Inflammatory macrophage treated with lipopolysaccharide for 4 hours (primary cell): ENCODE results near the gene EPB42.
"Not testable (repeated sequence)": the region's sequence is repeated elsewhere in the genome, so short reads cannot be mapped to it uniquely, and the experiment has no call there.

ENCODE experiments used
- DNase-seq: peaks from one replicate; pipeline ENCODE4 v3.0.0-alpha.2; 2020

The EPB42 gene

GRCh38 chr15:43211224-43211735 lies 9.5 kb downstream of the EPB42 start:
- DNase-seq, result no peak

DNA sequence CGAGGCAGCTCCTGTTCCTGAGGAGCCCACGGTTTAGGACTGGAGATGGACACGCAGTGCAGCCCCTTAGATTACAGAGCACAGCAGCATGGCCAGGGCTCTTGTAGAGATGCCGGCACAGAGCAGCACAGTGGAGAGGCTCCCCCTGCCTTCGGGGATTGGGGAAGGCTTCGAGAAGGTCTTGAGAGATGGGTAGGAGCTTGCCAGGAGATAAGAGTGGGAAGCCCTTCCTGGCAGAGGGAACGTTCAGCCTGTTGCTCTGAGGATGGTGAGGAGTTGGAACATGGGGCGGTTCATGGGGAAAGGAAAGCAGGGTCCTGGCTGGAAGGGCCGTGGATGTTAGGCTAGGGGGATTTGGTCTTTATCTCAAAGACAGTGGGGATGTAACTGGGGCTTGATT lies 10.0 kb downstream of the EPB42 start:
- no peak for DNase-seq

DNA sequence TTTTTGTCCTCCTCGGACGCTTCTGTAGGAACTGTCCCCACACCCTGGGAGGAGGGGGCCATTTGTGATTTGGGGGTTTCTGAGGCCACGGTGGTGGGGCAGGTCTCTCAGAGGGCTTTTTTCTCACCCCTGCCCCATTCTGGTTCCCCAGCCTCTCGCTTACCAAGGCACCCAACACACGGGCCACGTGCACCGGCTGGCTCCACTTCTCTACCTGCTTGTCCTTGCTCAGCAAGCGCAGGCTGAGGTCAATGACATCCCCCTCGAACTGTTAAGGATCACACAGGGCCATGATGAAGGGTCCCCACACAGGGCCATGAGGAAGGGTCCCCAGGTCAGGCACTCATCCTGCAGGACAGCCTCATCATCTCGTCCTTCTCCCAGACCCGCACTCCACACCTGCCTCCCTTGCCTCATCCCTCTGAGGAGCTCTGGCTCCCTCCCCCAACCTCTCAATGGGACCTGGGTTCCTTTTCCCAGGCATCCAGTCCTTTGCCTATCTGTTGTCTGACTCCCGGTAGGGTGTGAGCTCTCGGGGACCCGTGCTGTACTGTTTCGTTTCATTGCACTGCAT lies 10.6 kb downstream of the EPB42 start:
- no peak for DNase-seq

DNA sequence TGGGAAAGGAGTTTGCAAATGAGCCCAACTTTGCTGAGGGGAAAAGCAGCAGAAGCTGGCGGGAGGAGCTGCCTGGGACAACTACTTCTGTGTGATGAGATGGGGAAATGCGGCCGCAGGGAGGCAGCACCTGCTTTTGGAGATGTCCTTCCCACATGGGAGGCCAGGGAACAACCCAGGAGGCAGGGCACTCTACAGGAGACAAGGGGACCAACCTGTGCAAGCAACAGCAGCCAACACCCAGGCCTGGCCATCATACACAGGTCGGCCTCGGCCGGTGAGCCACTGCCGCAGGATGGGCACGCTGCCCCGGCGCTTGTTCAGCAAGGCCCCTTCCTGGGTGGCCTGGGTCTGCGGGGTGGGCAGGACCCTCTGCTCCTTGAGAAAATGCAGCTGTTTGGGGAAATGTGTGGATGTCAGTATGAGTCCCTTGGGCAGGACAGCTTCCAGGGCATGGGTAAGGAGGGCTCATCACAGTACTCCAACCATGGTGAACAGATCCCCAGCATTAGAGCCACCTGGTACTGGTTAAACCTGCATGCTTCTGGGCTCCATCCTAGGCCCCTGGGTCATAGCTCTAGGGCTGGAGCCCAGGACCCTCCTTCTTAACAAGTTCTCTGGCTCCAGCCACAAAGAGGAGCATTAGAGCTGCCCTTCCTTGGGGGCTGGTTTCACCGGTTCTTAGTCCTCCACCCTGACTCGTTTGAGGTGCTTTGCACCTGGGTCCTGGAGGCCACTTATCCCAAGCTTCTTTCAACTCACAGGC lies 11.6 kb downstream of the EPB42 start:
- no peak for DNase-seq

DNA sequence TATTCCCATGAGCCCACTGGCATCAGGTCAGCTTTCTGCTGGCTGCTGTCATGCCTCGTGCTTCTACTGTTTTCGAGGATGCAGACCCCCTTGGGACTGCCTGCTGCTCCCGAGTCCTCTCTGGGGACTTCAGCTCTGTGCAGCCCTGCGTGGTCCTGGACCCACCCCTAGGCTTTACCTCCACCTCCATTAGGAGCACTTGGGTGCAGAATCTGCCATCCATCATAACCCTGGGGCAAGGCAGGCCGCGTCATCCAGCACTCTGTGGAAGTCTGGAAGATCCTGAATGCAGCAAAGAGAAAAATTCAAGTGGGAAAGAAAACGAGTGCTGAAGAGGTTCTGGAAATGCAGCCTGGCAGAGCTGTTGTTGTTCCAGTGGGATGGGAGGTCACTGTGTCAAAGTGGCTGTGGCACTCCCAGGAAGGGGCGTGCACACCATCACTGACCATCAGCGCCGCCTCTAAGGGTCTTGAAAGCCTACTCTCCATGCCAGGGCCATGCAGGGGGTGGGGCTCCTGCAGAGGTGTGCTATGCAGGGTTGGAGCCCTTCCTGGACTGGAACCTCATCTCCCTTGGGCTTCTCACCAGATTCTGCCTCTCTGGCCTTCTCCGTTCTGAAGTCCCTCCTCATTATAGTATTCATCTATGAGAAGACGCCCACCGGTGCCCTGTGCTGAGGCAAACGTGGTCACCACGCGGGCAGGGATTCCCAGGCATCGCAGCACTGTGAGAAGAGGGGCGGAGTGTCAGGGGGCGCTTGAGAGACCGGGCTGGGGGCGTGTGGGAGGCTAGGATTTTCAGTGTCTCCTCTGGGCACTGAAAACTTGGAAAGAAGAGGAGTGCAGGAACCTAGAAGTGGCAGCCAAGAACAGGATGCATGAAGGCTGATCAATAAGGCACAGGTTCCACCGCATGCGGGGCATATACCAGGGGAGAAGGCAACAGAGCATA lies 12.5 kb downstream of the EPB42 start:
- no peak for DNase-seq

DNA sequence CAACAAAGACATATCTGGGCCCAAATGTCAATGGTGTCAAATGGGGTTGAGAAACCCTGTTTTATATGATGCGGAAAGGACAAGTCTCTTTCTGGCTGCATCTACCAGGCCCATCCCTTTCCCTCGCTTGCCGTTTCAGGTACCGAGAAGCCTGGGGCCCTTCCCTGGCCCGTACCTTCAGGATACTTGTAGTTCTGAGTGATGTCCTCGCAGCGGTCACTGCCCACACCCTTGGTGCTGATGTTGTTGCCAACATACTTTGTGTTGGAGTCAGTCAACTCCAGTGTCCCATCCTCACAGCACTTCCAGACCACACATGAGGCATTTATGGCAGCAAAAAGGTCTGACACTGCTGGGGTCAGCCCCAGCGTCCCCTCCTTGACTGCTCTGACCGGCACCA lies 13.8 kb downstream of the EPB42 start:
- no peak for DNase-seq

GRCh38 chr15:43206054-43206453 lies 14.8 kb downstream of the EPB42 start:
- no peak for DNase-seq

DNA sequence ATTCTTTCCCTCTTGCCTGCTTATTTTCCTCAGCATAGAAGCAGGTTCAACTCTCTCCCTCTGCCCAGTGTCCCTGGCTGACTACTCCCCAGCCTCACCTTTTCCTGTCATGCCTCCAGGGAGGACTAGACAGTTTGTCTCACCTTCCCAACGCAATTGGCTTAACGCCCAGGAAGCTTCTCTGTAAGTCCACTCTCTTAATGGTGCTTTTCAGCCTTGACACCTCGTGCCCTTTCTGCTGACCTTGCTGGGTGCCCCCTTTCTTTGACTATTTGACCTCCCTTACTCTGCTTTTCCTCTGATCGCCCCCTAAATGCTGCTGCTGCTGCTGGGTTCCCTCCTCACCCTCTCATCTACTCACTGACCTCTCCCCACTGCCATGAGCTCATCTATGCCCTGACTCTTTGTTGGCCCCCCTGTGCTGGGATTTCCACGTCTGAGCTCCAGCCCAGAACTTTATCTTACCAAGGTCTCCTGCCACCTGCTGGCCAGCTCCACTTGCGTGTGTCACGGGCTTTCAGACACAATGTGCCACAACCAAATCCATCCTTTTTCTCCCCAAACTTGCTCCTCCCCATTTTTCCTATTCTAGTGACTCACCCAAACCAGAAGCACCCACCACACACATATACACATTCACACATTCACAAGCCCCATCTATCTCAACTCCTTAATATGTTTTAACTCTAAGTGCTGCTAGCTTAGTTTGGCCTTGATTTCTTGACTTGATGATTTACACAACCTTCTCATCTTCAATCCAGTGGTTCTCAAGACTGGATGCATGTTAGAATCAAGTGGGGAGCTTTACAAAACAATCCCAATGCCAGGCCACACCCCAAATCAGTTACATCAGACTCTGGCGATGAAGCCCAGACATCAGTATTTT lies 16.6 kb downstream of the EPB42 start:
- DNase-seq, result peak; percentile 29

DNA sequence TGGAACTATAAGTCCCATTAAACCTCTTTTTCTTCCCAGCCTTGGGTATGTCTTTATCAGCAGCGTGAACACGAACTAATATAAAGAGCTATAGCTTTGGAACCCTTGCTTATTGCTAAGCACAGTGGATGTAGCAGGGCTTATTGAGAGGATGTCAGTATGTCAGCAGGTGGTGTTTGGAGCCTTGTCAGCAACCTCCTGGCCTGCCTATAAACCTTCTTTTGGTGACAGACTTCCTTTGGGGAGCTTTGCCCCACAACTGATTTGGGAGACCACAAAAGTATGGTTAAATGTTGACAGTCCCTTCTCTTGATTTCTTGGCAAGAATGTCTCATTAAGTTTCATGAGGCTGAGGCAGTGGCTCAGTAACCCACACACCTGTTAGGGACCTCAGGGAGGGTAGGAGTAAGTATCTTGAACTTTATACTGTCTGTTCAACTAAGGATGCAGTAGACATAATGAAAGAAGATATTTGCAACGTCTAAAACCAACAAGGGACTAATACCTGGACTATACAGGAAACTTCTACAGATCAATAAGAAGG lies 20.8 kb downstream of the EPB42 start:
- no peak for DNase-seq

DNA sequence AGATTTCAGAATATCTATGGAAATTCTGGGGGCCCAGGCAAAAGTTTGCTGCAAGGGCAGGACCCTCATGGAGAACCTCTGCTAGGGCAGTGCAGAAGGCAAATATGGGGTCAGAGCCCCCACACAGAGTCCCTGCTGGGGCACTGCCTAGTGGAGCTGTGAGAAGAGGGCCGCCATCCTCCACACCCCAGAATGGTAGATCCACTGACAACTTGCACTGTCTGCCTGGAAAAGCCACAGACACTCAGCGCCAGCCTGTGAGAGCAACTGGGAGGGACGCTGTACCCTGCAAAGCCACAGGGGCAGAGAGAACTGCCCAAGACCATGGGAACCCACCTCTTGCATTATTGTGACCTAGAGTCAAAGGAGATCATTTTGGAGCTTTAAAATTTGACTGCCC lies 21.8 kb downstream of the EPB42 start:
- DNase-seq, result no peak

DNA sequence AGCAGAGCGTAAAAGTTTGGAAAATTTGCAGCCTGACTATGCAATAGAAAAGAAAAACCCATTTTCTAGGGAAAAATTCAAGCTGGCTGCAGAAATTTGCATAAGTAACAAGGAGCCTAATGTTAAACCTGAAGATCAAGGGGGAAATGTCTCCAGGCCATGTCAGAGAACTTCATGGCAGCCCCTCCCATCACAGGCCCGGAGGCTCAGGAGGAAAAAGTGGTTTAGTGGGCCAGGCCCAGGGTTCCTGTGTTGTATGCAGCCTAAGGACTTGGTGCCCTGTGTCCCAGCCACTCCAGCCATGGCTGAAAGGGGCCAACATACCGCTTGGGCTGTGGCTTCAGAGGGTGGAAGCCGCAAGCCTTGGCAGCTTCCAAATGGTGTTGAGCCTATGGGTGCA lies 22.3 kb downstream of the EPB42 start:
- DNase-seq, result not testable (repeated sequence)

GRCh38 chr15:43197773-43198172 lies 23.0 kb downstream of the EPB42 start:
- DNase-seq, result not testable (repeated sequence)

- DNase-seq, result no peak
Measured at GRCh38 chr15:43196760-43197548, 23.9 kb downstream of the EPB42 start.

GRCh38 chr15:43194795-43195194 lies 26.0 kb downstream of the EPB42 start:
- no peak for DNase-seq

- DNase-seq, result no peak
Measured at GRCh38 chr15:43193710-43194109, 27.1 kb downstream of the EPB42 start.

GRCh38 chr15:43190178-43190577 lies 30.6 kb downstream of the EPB42 start:
- DNase-seq, result no peak

DNA sequence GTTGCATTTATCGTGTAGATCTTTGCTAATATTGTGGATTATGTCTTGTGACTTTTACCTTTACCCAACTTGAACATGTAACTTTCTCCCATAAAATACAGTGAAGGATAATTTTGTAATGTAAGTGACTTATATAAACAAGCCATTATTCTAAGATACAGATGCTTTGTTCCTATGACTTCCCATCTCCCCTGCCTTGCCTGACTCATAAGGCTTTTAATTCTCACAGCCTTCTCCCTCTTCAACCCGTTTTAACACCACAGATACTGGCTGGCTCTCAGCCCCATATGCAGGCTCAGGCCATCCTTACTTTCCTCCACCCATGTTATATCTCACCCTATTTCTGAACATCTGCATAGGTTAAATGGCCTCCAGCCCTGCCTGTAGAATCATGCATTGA lies 31.5 kb downstream of the EPB42 start:
- no peak for DNase-seq

DNA sequence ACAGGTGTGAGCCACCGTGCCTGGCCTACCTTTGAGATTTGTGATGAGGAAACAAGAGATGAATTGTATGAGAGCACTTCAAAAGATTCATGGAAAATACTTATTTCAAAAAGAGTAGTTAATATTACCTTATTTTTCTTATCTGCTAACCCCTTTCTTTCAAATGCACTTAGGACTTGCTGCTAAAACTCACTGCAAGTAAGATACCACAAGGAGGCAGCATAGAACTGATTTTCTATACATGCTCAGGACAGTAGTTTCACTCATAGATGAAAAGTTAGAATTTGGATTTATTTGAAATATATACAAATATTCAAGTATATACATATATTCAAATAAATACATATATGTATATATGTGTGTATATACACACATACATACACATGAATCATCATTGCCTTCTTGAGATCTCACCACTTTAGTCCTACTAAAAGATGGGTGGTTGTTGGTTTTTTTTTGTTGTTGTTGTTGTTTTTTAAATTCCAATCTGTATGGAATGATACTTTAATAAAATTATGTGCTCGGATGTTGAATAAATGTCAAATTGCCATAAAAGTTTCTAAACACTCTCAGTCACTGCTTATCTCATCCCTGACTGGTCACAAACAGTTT lies 33.2 kb downstream of the EPB42 start:
- DNase-seq, result peak; percentile 63

- DNase-seq, result peak; percentile 18
Measured at GRCh38 chr15:43186003-43186353, 34.8 kb downstream of the EPB42 start.

DNA sequence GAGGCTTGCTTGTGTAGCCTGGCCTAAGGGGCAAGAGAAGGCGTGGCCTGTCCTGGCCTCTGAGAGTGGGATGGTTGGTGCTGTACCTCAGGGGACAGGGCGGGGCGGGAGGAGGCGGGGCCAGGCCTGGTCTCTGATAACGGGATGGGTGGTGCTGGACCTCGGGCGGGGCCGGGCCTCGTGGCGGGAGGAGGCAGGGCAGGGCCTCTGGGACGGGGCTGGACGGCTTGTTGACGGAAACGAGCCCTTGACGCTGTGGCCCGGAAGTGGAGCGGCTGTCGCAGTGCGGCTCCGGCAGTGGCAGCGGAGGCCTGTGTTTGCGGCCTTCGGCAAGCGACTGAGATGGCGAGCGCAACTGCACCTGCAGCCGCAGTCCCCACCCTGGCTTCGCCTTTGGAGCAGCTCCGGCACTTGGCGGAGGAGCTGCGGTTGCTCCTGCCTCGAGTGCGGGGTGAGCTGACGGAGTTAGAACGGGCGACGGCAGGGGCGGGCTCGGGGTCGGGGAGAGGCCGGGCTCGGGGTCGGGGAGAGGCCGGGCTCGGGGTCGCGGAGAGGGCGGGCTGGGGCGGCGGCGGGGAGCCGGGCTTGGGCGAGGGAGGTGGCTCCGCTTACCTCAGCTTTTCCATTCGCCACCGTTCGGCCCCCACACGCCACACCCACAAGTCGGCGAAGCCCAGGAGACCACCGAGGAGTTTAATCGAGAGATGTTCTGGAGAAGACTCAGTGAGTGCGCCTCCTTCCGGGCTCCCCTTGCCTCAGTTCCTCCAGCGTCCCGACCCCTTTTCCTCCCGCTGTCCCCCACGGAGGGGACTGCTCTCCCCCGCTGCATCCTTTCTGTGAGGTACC lies 35.4 kb downstream of the EPB42 start, which contains the start of gene CCNDBP1:
Gene CCNDBP1 (plus strand): TSS at position 247 of the 846 bp plus-strand sequence. CDS start 96 bp downstream, at position 343.
- peak; percentile 96 for DNase-seq
